Activated CD8-positive, alpha-beta T cell treated with anti-CD3 and anti-CD28 coated beads, Interleukin-2, amount 10 ng/mL, durations not matched to agents 7 days and 5 days (primary cell): ENCODE data around the gene FAM181A. TPM values are rescaled to one million over a fixed set of nuclear protein-coding genes. Genes with fewer than 3 reads are reported as not detected.

Source experiments
- ATAC-seq: fragments of 150-1000 bp; cut with Tn5 transposase; one replicate; pipeline ENCODE4 v1.10.0; 2021; ENCODE audit warnings: moderate library complexity
- CTCF ChIA-PET: fragments of 350-600 bp; sonication (Branson Sonifier 250); formaldehyde crosslinking; loops from one replicate; lab custom pipeline; 2021; ENCODE audit warnings: antibody characterized with exemption; lab: Charles Lee
- POLR2A ChIA-PET: fragments of 350-600 bp; sonication (Branson Sonifier 250); formaldehyde crosslinking; loops from one replicate; lab custom pipeline; 2021; ENCODE audit warnings: antibody characterized with exemption; lab: Charles Lee
- DNase-seq: peaks from one replicate; pipeline ENCODE4 v3.0.0-alpha.2; 2020
- H3K27ac Mint-ChIP-seq: one replicate; pipeline ENCODE4 v1.8.0; 2021; ENCODE audit warnings: mild to moderate bottlenecking, mixed read lengths
- H3K27me3 Mint-ChIP-seq: one replicate; pipeline ENCODE4 v1.8.0; 2021; ENCODE audit warnings: low read depth, mixed read lengths
- H3K36me3 Mint-ChIP-seq: one replicate; pipeline ENCODE4 v1.8.0; 2021; ENCODE audit warnings: low read depth, mixed read lengths
- H3K4me1 Mint-ChIP-seq: one replicate; pipeline ENCODE4 v1.8.0; 2021; ENCODE audit warnings: low read depth, mixed read lengths
- H3K4me3 Mint-ChIP-seq: one replicate; pipeline ENCODE4 v1.8.0; 2021; ENCODE audit warnings: mild to moderate bottlenecking, mixed read lengths
- H3K9me3 Mint-ChIP-seq: one replicate; pipeline ENCODE4 v1.8.0; 2022; ENCODE audit warnings: mixed read lengths; ENCODE audit not compliant: insufficient read depth
- total RNA-seq, 2 experiments: library from RNA; stranded (reverse); gene quantifications; one replicate each; pipeline ENCODE4 v1.2.3, GENCODE V29; 2021

Gene FAM181A
- total RNA-seq, 2 experiments from 2014 or later: not detected

DNA sequence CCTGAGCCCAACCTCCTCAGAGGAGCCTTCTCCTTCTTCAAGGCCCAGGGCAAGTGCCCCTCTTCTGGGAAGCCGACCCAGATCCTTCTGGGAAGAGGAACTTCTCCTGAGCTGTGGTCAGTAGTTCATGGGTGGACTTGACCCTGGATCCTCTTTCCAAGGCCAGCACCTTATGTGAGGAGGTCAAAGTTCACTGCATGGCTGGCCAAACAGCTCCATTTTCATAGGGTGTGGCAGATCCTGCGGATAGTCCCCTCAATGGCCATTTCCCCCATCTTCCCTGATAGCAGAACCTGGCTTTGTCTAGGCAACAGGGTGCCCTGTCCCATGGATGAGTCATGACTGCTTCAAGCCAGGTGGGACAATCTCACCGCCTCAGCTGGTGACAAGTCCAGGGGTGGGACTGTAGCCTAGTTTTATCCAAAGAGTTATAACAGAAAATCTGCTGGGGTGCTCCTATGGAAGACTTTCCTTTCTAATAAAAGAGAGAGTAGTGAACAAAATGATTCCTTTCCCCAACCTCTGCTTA is 38.9 kb downstream of the FAM181A start:
- peaks cover 87% of the 10 kb centered on the region for H3K4me1 Mint-ChIP-seq
- peaks cover 9% of the 10 kb centered on the region for H3K9me3 Mint-ChIP-seq
- DNase-seq (no peak), ATAC-seq (no peak)
- no peak overlapping the region for H3K27ac Mint-ChIP-seq
- ChIA-PET POLR2A (no interaction called here), CTCF (interaction anchor here (0.8 to 19.2 kb wide), 3 partner anchors 12 to 32 kb away, joined by 3 to 376 read pairs (median 4); no protein-coding TSS in a partner anchor)
- H3K27me3 Mint-ChIP-seq: no peaks in the 10 kb centered on the region
- peaks cover 20% of the 10 kb centered on the region for H3K36me3 Mint-ChIP-seq
- no peak overlapping the region for H3K4me3 Mint-ChIP-seq

GRCh38 chr14:93967637-93968250 is 40.6 kb downstream of the FAM181A start:
- POLR2A ChIA-PET: interaction anchor here (0.8 to 1.0 kb wide), 2 partner anchors 9 to 114 kb away, joined by 3 read pairs; partner anchors contain the start of genes DDX24 and IFI27L1
- H3K9me3 Mint-ChIP-seq: peaks cover 9% of the 10 kb centered on the region

GRCh38 chr14:93969082-93969828 is 42.1 kb downstream of the FAM181A start:
- Mint-ChIP-seq H3K4me3 (no peak overlapping the region), H3K36me3 (peaks cover 15% of the 10 kb centered on the region), H3K27ac (peak overlapping the region; percentile 71), H3K4me1 (peaks cover 86% of the 10 kb centered on the region), H3K27me3 (no peaks in the 10 kb centered on the region), H3K9me3 (peaks cover 9% of the 10 kb centered on the region)
- ChIA-PET CTCF (interaction anchor here (1.5 to 13.0 kb wide), 12 partner anchors 9 to 167 kb away, joined by 4 to 366 read pairs (median 18); partner anchors contain the start of gene OTUB2), POLR2A (interaction anchor here (1.1 to 11.5 kb wide), 2 partner anchors 9 to 29 kb away, joined by 3 to 303 read pairs; no protein-coding TSS in a partner anchor)
- ATAC-seq (no peak), DNase-seq (no peak)

More at GRCh38 chr14:93967637-93968250, 40.6 kb downstream of the FAM181A start:
- Mint-ChIP-seq H3K4me3 (no peak overlapping the region), H3K27me3 (no peaks in the 10 kb centered on the region), H3K36me3 (peaks cover 15% of the 10 kb centered on the region), H3K4me1 (peaks cover 87% of the 10 kb centered on the region), H3K27ac (no peak overlapping the region)
- DNase-seq (no peak), ATAC-seq (no peak)
- CTCF ChIA-PET: interaction anchor here (0.9 to 13.0 kb wide), 7 partner anchors 9 to 37 kb away, joined by 3 to 366 read pairs (median 5); no protein-coding TSS in a partner anchor

DNA sequence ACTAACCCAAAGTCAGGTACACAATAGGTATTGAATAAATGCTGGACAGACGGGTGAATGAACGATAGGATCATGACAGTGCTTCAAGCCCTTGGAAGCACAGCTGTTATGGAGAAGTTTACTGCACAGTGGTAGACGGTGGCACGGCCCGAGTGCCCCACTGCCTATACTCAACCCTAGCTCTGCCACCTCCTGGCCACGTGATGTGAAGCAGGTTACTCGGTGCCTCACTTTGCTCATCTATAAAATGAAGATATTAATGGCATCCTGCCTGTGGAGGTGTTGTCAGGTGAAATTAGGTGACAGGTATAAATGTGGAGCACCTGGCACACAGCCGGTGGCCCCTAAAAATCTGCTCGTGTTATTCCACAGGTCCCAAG is 43.4 kb downstream of the FAM181A start:
- peak overlapping the region; percentile 80 for H3K4me3 Mint-ChIP-seq
- no peaks in the 10 kb centered on the region for H3K27me3 Mint-ChIP-seq
- ChIA-PET CTCF (interaction anchor here (0.8 to 13.0 kb wide), 26 partner anchors 8 to 210 kb away, joined by 3 to 366 read pairs (median 12); partner anchors contain the start of genes CCDC197, DDX24, IFI27L1 and OTUB2), POLR2A (interaction anchor here (0.7 to 11.5 kb wide), 10 partner anchors 11 to 109 kb away, joined by 3 to 303 read pairs (median 4); no protein-coding TSS in a partner anchor)
- H3K9me3 Mint-ChIP-seq: peaks cover 7% of the 10 kb centered on the region
- ATAC-seq: peak; percentile 76
- peaks cover 11% of the 10 kb centered on the region for H3K36me3 Mint-ChIP-seq
- peak overlapping the region; percentile 95 for H3K27ac Mint-ChIP-seq
- H3K4me1 Mint-ChIP-seq: peaks cover 86% of the 10 kb centered on the region
- peak; percentile 75 for DNase-seq

GRCh38 chr14:93970965-93971634 is 44.0 kb downstream of the FAM181A start:
- ChIA-PET CTCF (interaction anchor here (0.7 to 13.0 kb wide), 27 partner anchors 8 to 210 kb away, joined by 3 to 366 read pairs (median 12); partner anchors contain the start of genes CCDC197, DDX24, IFI27L1 and OTUB2), POLR2A (interaction anchor here (0.9 to 11.5 kb wide), 10 partner anchors 11 to 109 kb away, joined by 3 to 303 read pairs (median 4); no protein-coding TSS in a partner anchor)
- peak overlapping the region; percentile 95 for H3K27ac Mint-ChIP-seq

DNA sequence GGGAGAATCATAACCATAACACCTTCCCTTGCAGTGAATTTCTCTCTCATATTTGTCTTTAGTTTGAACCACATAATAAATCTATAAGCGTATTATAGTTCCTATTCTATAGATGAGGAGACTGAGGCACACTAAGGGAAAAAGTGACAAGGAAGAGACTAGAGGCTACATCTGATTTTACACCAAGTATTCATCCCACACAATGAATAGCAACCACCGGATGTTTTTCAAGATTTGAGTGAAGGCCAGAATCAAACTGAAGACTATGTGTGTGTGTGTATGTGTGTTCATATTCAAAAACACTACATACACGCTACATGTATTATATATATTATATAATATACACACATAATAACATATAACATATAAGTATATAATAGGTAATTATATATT is 44.5 kb downstream of the FAM181A start:
- H3K4me3 Mint-ChIP-seq: peak overlapping the region; percentile 80
- no peaks in the 10 kb centered on the region for H3K27me3 Mint-ChIP-seq
- peaks cover 86% of the 10 kb centered on the region for H3K4me1 Mint-ChIP-seq
- CTCF ChIA-PET: interaction anchor here (0.7 to 13.0 kb wide), 24 partner anchors 8 to 209 kb away, joined by 3 to 366 read pairs (median 12); partner anchors contain the start of gene CCDC197
- no peak for DNase-seq
- H3K27ac Mint-ChIP-seq: peak overlapping the region; percentile 95
- no peak for ATAC-seq
- peaks cover 14% of the 10 kb centered on the region for H3K36me3 Mint-ChIP-seq
- H3K9me3 Mint-ChIP-seq: peaks cover 1% of the 10 kb centered on the region
- POLR2A ChIA-PET: interaction anchor here (1.1 to 11.5 kb wide), 5 partner anchors 10 to 31 kb away, joined by 3 to 303 read pairs (median 9); no protein-coding TSS in a partner anchor

More at GRCh38 chr14:93970965-93971634, 44.0 kb downstream of the FAM181A start:
- H3K9me3 Mint-ChIP-seq: peaks cover 2% of the 10 kb centered on the region
- DNase-seq: peak; percentile 88
- H3K4me3 Mint-ChIP-seq: peak overlapping the region; percentile 80
- no peaks in the 10 kb centered on the region for H3K27me3 Mint-ChIP-seq
- peak; percentile 82 for ATAC-seq
- peaks cover 86% of the 10 kb centered on the region for H3K4me1 Mint-ChIP-seq
- peaks cover 12% of the 10 kb centered on the region for H3K36me3 Mint-ChIP-seq

- ATAC-seq: no peak
- Mint-ChIP-seq H3K36me3 (peaks cover 22% of the 10 kb centered on the region), H3K27me3 (no peaks in the 10 kb centered on the region), H3K4me1 (peaks cover 87% of the 10 kb centered on the region), H3K4me3 (no peak overlapping the region), H3K9me3 (peaks cover 12% of the 10 kb centered on the region), H3K27ac (peak overlapping the region; percentile 70)
- DNase-seq: no peak
- ChIA-PET POLR2A (interaction anchor here (1.0 to 11.5 kb wide), 5 partner anchors 10 to 39 kb away, joined by 3 to 303 read pairs (median 9); no protein-coding TSS in a partner anchor), CTCF (interaction anchor here (1.1 to 13.0 kb wide), 8 partner anchors 9 to 64 kb away, joined by 3 to 366 read pairs (median 20); partner anchors contain the start of gene CCDC197)
These were observed 45.6 kb downstream of the FAM181A start for GRCh38 chr14:93972618-93973205.

DNA sequence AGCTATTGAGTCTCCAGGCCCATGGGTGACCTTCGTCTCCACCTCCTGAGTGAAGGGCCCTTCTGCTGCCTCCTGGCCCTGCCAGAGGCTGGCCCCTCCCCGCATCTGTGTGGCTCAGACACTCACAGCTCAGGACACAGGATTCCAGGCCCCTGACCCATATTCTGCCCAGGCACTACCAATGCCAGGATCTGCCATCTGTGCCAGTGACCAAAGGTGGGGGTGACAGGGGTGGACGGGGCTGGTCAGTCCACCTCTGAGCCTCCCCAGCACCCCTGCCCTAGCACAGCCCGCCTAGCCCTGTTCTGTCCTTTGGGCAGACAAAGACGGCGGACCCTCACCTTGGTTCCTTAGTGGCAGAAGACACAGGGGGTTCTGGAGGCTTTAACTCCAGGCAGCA is 46.5 kb downstream of the FAM181A start:
- DNase-seq: no peak
- POLR2A ChIA-PET: interaction anchor here (1.0 to 11.5 kb wide), 3 partner anchors 9 to 34 kb away, joined by 3 to 303 read pairs (median 11); no protein-coding TSS in a partner anchor
- H3K36me3 Mint-ChIP-seq: peaks cover 27% of the 10 kb centered on the region
- CTCF ChIA-PET: interaction anchor here (1.1 to 13.0 kb wide), 6 partner anchors 8 to 34 kb away, joined by 3 to 366 read pairs (median 36); partner anchors contain the start of gene CCDC197
- ATAC-seq: no peak
- H3K27ac Mint-ChIP-seq: no peak overlapping the region
- H3K27me3 Mint-ChIP-seq: no peaks in the 10 kb centered on the region
- peaks cover 93% of the 10 kb centered on the region for H3K4me1 Mint-ChIP-seq
- no peak overlapping the region for H3K4me3 Mint-ChIP-seq
- H3K9me3 Mint-ChIP-seq: peaks cover 16% of the 10 kb centered on the region

GRCh38 chr14:93974299-93974698 is 47.2 kb downstream of the FAM181A start:
- ChIA-PET POLR2A (interaction anchor here (2.9 to 11.5 kb wide), 2 partner anchors 14 to 35 kb away, joined by 11 to 303 read pairs; no protein-coding TSS in a partner anchor), CTCF (interaction anchor here (0.8 to 13.0 kb wide), 4 partner anchors 11 to 35 kb away, joined by 3 to 366 read pairs (median 38); partner anchors contain the start of gene CCDC197)
- Mint-ChIP-seq H3K27me3 (no peaks in the 10 kb centered on the region), H3K36me3 (peaks cover 33% of the 10 kb centered on the region), H3K4me3 (no peak overlapping the region), H3K27ac (no peak overlapping the region), H3K4me1 (peaks cover 94% of the 10 kb centered on the region), H3K9me3 (peaks cover 16% of the 10 kb centered on the region)
- ATAC-seq (no peak), DNase-seq (no peak)

DNA sequence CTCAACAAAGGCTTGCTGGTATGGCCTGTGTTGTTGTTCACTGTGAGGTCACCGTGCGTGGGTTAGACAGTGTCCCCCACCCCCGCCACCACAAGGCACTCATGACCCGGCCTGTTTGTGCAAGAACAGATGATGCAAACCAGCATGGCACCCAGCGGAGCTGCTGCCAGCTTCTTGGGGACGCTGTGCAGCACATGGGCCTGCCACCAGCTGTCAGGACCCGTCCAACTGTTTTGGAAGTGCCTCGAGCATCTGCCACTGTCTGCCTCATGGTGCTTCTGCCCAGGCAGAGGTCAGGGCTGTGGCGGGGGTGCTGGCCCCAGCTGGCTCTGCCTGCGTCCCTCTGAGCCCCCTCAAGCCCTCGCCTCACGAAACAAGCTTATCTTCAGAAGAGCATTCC is 47.7 kb downstream of the FAM181A start:
- Mint-ChIP-seq H3K36me3 (peaks cover 35% of the 10 kb centered on the region), H3K4me3 (no peak overlapping the region), H3K9me3 (peaks cover 16% of the 10 kb centered on the region), H3K27ac (peak overlapping the region; percentile 27), H3K27me3 (no peaks in the 10 kb centered on the region), H3K4me1 (peaks cover 94% of the 10 kb centered on the region)
- ATAC-seq (no peak), DNase-seq (no peak)
- ChIA-PET POLR2A (interaction anchor here (1.5 to 11.5 kb wide), 3 partner anchors 15 to 35 kb away, joined by 4 to 303 read pairs (median 11); no protein-coding TSS in a partner anchor), CTCF (interaction anchor here (0.8 to 13.0 kb wide), 4 partner anchors 12 to 35 kb away, joined by 3 to 366 read pairs (median 38); partner anchors contain the start of gene CCDC197)
